ENCODE measurements around the gene ALOXE3.
"Not testable (repeated sequence)": the region's sequence is repeated elsewhere in the genome, so short reads cannot be mapped to it uniquely, and the experiment has no call there.

Gene ALOXE3

DNA sequence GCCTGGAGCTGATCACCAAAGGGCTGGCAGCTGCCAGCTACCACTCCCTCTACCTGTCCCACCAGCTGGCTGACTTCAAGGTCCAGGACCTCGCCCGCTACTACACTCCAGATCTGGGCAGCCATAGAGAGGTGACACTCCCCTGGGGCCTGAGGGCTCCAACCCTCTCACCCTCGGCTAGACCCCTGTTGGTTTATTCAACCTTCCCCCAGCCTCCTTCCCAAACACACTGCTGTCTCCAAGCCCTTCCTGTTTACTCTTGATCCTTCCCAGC, 48.8 kb downstream of the ALOXE3 start:
- no peak for DNase-seq (ENCODE audit: low read depth)

DNA sequence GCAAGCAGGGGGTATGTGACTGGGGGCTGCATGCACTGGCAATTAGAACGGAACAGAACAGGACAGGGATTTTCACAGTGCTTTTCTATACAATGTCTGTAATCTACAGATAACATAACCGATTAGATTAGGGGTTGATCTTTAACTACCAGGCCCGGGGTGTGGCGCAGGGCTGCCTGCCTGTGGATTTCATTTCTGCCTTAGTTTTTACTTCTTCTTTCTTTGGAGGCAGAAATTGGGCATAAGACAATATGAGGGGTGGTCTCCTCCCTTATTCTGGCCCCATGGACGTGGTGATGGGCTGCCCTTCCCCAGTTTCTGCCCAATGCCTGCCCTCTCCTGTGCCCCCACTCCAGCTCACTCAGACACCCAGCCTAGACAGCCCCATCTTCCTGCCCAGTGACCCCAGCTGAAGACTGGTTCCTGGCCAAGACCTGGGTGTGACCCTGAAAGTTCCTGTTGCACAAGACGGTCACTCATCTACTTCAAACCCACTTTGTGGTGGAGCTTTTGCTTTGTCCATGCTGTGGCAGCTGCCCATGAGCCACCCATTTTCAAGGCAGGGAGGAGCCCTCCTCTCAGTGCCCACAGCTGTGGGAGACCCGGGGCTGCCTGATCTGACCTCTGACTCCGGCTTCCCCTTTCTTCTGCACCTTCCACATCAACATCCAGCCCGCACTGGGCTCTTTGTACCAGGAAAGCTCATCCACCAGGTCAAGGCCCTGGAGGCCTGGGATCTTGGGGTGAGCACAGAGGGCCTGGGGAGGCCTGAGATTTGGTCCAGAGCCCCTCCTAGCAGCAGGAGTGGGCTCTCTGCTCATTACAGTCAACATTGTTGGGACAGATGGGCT, 49.4 kb downstream of the ALOXE3 start:
- DNase-seq (ENCODE audit: low read depth) = no peak

DNA sequence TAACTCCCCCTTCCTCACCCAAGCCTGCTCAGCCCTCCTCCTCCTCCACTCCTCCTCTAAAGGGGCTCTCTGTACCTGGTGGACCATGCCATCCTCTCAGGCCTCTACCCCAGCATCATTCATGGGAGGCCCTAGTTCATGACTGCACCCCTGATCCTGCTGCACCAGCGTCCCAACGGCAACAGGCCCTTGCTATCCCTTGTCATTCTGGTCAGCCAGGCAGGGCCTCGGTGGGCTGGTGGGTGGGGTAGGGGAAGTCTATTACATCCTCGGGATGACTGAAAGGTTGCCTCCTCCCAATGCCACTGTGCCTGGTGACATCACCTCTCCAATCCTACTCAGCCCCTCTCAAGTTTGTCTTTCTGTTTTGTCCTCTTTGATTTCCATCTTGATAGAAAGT, 50.5 kb downstream of the ALOXE3 start:
- no peak for DNase-seq (ENCODE audit: low read depth)

DNA sequence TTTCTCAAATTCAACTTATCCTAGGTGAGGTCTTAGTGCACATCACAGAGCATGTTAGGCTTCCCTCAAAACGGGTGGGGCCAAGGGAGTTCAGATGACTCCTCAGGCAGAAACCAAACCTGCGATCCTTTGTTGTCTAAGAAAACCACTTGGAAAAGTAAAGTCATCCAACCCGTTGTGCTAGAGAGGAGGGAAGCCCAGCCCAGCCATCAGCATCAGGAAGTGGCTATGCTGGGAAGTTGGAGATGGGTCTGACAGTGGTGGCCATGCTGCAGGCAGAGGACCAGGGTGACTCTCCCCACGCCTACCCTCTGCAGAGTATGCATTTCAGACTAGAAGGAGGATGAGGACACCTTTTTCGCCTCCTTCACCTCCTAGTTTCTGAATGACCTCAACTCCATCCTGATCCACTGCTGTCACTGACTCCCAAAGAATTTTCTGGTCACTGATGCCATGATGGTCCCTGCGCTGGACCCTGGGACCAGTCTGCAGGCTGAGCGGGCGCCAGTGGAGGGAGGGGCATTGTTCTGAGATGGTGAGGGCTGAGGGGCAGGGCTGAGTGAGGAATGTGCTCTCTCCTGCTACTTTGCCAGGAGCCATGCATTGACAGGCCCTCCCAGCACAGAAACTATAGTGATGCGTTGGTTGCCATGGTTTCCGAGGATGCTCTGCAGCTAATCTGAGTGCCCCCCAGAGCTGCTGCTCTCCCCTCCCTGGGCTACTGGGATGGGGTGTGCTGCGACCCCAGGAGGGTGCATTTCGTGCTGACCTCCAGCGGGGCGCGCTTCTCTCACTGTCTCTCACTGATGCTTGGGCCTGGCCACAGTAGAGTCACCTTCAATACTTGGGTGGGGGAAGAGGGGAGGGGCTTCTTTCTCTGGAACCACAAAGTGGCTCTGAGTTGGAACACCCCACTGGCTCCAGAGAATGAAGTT, 51.2 kb downstream of the ALOXE3 start:
- DNase-seq (ENCODE audit: low read depth) = no peak

DNA sequence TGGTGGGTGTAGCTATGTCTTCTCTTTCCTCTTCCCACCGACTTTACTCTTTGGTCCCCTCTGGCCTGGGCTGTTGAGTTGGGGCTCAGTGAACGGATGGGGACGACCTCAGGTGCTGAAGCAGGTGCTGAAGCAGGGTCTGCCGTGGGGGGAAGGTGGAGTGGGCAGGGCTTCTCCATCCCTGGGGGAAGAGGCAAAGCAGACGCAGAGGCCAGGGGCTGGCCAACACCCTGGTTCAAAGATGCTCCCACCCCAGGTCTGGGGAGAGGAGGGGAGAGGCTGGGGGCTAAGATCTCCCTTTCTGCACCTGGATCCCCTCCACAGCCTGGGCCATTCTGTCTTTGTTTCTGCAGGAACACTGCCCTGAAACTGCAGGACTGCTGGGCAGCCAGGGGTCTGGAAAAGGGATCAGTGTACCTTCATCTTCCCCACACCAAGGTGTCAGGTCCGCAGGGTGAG, 53.7 kb downstream of the ALOXE3 start:
- no peak for DNase-seq (ENCODE audit: low read depth)

DNA sequence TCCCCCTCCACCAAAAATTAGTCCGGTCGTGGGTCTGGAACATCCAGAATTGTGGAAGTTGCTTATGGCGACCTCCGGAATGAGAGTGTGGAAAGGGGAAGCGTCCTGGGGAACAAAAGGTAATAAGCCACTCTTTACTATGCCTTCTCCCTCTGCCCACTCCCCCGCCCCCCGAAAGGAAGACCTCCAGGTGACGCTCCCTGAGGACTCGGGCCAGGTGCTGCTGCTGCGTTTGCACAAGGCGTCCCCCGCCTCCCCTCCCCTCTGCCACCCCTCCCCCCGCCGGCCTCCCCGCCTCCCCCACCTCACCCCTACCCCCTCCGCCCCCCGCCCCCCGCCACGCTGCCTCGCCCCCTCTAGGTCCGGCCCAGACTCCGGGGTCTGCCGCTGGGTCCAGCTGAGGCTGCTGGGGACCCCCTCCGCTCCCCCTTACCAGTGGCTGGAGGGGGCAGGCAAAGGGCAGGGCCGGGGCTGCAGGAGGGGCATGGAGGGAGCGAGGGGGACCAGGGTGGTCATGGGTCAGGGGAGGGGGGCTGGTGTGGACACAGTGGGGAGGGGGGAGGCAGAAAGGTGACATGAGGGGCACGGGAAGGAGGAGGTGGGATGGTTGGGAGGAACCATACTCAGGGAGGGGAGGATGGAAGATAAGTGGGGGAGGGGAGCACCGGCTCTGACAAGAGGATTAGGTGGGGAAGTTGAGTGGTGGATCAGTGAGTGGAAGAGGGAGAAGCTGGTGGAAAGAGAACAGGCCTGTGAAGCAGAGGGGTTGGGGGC, 54.4 kb downstream of the ALOXE3 start:
- DNase-seq (ENCODE audit: low read depth) = no peak

DNA sequence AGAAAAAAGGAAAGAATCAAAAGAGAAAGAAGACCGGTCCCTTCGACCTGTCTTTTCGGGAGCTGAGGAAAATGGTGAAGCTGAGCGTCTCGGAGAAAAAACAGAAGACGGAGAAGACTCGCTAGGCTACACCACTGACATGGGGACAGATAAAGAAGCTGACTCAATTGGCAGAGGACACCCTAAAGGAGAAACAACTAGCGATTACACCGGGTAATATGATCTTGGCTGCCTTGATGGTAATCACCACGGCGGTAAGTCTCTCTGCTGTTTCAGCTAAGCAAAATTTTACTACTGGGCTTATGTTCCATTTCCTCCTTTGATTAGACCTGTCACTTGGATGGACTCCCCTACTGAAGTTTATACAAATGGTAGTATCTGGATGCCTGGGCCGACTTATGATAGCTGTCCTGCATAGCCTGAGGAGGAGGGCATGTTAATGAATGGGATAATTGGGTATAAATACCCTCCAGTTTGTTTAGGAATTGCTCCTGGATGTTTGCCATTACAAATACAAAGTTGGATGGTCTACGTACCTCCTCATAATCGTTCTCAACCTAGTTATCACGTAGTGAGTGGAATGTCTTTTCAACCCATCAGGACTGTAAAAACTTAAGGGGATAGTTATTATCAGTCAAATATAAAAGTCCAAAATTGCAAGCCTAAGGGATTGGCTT, 55.4 kb downstream of the ALOXE3 start:
- DNase-seq (ENCODE audit: low read depth) = no peak

DNA sequence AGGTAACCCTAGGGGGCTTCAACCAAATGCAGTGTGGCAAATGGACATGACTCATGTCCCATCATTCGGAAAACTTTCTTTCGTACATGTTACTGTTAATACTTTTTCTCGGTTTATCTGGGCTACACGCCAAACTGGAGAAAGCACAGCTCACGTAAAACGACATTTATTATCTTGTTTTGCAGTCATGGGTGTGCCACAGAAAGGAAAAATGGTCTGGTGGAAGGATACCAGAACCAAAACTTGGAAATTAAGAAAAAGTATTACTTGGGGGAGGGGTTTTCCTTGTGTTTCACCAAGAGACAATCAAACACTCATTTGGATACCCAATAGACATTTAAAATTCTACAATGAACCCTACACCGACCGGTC, 55.9 kb downstream of the ALOXE3 start:
- DNase-seq (ENCODE audit: low read depth) = no peak

DNA sequence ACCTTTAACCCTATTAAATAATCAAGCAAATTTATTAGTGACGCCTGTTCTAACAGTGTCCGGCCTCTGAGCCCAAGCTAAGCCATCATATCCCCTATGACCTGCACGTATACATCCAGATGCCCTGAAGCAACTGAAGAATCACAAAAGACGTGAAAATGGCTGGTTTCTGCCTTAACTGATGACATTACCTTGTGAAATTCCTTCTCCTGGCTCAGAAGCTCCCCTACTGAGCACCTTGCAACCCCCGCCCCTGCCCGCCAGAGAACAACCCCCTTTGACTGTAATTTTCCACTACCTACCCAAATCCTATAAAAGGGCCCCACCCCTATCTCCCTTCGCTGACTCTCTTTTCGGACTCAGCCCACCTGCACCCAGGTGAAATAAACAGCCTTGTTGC, 56.5 kb downstream of the ALOXE3 start:
- DNase-seq (ENCODE audit: low read depth) = not testable (repeated sequence)

DNA sequence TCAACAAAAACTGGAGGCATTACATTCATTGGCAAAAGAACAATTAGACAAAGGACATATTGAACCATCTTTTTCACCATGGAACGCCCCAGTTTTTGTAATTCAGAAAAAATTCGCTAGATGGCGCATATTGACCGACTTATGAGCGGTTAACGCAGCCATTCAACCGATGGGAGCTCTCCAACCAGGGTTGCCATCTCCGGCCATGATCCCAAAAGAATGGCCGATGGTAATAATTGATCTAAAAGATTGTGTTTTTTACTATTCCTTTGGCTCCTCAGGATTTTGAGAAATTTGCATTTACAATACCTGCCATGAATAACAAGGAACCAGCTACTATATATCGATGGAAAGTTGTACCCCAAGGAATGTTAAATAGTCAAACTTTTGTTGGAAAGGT, 58.0 kb downstream of the ALOXE3 start:
- no peak for DNase-seq (ENCODE audit: low read depth)

DNA sequence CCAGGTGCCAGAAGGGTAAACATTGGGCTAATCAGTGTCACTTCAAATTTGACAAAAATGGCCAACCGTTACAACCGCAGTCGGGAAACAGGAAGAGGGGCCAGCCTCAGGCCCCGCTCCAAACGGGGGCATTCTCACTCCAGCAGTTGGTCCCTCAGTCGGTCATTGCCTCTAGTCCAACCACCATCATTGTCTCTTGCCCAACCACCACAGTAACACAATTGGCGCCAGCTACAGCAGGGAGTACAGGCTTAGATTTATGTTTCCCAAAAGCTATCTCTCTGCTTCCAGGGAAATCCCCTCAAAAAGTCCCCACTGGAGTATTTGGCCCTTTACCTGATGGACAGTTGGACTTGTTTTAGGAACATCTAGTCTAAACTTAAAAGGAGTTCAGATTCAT, 59.2 kb downstream of the ALOXE3 start:
- no peak for DNase-seq (ENCODE audit: low read depth)

DNA sequence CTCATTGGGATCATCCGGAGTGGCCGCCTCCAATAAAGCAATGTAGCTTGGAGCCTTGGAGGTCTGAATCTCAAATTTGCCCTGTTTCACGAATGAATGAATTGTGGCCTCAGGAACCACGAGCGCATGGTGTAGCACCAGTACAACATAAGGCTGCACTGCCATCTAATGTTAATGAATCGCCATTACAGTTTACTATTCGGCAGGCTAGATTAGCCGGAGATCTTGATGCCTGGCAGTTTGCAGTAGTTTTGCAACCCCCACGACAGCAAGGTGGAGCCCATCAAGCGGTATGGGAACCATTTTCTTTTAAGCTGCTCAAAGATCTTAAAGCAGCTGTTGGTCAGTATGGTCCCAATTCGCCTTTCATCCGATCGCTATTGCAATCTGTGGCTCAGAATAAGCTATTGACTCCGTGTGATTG, 60.6 kb downstream of the ALOXE3 start:
- no peak for DNase-seq (ENCODE audit: low read depth)

DNA sequence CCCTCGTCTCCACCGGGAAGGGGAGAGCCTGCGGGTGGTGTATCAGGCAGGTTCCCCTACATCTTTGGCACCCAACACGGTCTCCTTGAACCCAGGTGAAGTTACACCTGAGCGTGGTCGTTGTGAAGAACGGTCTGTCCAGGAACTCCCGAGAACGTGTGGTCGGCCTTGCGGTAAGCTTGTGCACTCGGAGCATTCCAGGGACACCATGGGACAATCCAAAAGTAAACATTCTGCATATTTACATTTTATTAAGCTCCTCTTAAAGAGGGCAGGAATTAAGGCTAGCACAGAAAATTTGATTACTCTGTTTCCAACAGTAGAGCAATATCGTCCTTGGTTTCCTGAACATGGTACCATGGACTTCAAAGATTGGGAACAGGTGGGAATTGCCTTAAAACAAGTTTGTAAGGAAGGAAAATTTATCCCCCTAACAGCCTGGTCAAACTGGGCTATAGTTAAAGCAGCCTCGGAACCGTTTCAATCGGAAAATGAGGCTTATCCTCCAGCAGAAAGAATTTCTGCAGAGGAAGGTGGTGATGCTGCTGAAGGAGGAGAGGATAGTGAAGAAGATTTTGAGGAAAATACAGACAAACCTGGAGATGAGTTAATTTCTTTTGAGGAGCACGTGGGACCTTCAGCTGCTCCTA, 61.2 kb downstream of the ALOXE3 start:
- DNase-seq (ENCODE audit: low read depth) = no peak

DNA sequence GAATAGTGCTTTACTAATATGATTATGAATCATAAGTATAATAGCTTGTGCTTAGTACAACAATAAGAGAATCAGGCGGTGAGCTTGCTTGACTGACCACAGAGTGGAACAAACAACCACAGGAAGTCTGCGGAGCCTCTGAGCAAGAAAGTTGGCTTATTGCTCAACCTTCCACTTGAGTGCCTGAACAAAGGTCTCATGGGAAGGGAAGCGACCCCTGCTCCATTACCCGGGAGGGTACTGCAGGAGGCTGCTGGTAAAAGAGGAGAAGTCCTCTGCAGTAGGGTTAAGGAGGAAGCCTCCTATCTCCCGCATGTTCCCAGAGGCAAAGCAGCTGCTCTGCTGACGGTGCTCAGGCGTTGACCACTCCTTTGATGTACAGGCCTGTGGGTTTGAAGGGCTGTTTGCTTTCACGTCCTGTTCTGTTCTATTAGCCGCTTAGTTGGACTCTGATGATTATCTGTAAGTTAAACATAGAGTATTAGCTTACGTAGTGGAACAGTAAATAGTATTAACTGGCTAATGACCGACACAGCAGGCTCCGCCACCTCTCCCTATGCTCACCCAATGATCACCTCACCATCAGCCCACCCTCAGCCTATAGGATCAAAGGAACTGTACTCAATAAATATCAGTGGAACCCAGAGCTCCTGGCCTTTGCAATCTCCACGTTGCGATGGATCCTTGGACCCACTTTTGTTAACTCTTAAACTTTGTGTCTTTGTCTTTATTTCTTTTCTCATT, 61.9 kb downstream of the ALOXE3 start:
- no peak for DNase-seq (ENCODE audit: low read depth)

DNA sequence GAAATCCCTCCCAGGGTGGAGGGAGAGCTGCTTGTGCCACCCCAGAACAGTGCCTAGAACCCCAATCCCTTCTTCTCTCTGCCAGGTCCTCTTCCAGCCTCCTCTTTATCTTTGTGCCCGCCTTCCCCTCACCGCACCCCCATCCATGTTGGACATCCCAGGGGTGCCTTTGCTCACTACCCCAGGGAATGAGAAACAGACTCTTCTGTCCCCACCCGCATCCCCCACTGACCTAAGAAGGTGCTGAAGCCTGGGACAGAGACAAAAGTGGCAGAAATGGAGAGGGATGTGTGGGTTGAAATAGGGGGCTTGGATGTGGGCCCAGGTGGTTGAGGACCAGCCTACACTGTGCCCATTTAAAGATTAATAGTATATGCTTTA, 62.5 kb downstream of the ALOXE3 start:
- DNase-seq (ENCODE audit: low read depth) = no peak

DNA sequence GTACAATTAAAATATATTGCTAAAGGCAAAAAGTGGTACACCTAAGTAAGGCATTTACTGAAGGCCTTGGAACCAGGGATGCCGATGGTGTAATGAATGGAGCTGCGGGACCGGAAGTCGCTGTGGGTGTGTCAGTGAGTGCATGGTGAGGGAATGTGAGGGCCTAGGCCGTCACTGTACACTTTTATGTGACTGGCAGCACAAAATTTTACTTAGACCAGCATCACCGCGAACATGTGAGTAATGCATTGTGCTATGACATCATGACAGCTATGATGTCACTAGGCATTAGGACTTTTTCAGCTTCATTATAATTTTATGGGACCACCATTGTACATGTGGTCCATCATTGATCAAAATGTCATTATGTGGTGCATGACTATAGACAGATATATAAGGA, 64.7 kb downstream of the ALOXE3 start:
- DNase-seq (ENCODE audit: low read depth) = no peak

DNA sequence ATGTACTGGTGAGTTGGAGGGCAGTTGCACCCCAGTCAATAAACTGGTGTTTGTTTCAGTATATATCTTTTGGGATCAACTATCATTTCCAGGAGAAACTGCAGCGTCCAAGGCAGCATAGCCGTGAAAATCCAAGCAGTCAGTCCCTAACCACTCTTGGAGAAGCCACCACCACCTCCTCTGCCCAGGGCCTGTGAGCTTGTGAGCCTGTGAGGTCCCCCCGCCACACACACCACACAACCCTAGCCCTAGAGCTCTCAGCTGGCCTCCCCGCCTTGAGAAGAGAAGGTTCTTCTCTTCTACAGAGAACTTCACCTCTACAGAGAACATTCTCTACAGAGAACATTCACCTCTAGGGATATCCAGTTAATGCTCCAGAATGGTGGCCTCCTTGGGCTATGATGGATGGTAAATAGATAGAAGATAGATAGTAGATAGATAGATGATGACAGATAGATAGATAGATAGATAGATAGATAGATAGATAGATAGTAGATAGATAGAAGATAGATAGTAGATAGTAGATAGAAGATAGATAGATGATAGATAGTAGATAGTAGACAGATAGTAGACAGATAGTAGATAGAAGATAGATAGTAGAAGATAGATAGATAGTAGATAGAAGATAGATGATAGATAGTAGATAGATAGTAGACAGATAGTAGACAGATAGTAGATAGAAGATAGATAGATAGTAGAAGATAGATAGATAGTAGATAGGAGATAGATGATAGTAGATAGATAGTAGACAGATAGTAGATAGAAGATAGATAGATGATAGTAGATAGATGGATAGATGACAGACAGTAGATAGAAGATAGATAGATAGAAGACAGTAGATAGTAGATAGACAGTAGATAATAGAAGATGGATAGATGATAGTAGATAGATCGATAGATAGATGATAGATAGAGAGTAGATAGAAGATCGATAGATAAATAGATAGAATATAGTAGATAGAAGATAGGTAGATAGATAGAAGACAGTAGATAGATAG, 65.8 kb downstream of the ALOXE3 start:
- no peak for DNase-seq (ENCODE audit: low read depth)

DNA sequence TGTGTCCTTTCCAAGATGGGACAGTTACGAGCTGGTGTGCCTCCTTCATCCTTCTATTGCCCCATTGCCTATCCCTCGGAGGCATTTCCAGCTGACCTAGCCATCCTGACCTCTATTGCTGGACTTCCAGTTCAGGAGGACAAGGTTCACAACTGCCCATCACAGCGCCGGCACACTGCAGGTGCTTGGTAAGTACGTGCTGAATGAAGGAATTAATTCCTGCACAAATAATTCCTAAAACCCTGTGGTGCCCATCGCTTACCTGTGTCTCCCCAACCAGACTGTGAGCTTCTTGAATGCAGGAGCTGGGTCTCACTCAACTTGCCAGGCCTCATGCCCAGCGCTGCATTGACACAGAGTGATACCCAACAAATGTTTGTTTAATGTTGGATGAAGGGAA, 66.5 kb downstream of the ALOXE3 start:
- no peak for DNase-seq (ENCODE audit: low read depth)

DNA sequence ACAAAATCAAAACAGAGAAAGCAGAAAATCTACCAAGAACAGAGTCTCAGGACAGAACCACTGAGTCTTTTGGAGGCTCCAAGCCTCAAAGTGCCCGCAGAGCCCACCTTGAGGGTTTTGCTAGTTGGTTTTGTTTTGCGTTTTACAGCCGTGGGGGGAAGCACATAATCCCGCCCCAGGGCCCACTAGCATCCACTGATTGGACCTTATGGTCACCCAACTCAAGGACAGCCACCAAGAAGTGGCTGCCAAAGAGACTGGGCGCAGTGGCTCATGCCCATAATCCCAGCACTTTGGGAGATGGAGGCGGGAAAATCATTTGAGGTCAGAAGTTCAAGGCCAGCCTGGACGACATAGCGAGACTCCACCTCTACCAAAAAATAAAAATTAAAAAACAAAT, 69.6 kb downstream of the ALOXE3 start:
- DNase-seq (ENCODE audit: low read depth) = no peak

DNA sequence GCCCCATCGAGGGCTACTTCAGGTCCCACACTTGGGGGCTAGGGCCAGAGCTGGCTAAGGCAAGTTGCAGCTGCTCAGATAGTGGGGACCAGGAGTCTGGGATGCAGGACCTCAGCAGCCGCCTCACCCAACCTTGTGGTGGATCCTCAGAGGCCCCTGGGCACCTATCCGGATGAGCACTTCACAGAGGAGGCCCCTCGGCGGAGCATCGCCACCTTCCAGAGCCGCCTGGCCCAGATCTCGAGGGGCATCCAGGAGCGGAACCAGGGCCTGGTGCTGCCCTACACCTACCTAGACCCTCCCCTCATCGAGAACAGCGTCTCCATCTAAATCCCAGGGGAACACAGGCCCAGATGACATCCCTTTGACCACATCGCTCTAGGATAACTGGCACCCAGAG, 70.1 kb downstream of the ALOXE3 start:
- DNase-seq (ENCODE audit: low read depth) = no peak
